Measurements from ENCODE around the gene RGCC. TPM values are rescaled to one million over a fixed set of nuclear protein-coding genes. Genes with fewer than 3 reads are reported as not detected.

RGCC gene
- total RNA-seq, 1 donor from 2014 or later: not detected

- no peak for TF ChIP-seq CTCF (IDR thresholded peaks at IDR 0.05; ENCODE audit: unreplicated experiment)
- Mint-ChIP-seq H3K9me3 (ENCODE audit: low read depth) (peaks cover 3% of the 10 kb centered on the region), H3K27ac (no peak overlapping the region), H3K4me3 (ENCODE audit: low read depth) (no peak overlapping the region), H3K4me1 (ENCODE audit: low read depth) (no peaks in the 10 kb centered on the region), H3K36me3 (ENCODE audit: insufficient read depth) (no peaks in the 10 kb centered on the region), H3K27me3 (peaks cover 2% of the 10 kb centered on the region)
- DNase-seq (ENCODE audit: low spot score, unreplicated experiment): no peak
These were observed 57.6 kb downstream of the RGCC start for GRCh38 chr13:41514853-41515395.

GRCh38 chr13:41515491-41516139 is 58.3 kb downstream of the RGCC start:
- Mint-ChIP-seq H3K27me3 (peaks cover 4% of the 10 kb centered on the region), H3K4me3 (ENCODE audit: low read depth) (no peak overlapping the region), H3K27ac (no peak overlapping the region), H3K9me3 (ENCODE audit: low read depth) (peaks cover 3% of the 10 kb centered on the region), H3K36me3 (ENCODE audit: insufficient read depth) (no peaks in the 10 kb centered on the region), H3K4me1 (ENCODE audit: low read depth) (no peaks in the 10 kb centered on the region)
- no peak for DNase-seq (ENCODE audit: low spot score, unreplicated experiment)
- no peak for TF ChIP-seq CTCF (IDR thresholded peaks at IDR 0.05; ENCODE audit: unreplicated experiment)

- TF ChIP-seq CTCF (IDR thresholded peaks at IDR 0.05; ENCODE audit: unreplicated experiment): no peak
- no peak for DNase-seq (ENCODE audit: low spot score, unreplicated experiment)
- Mint-ChIP-seq H3K4me3 (ENCODE audit: low read depth) (no peak overlapping the region), H3K4me1 (ENCODE audit: low read depth) (no peaks in the 10 kb centered on the region), H3K27me3 (peaks cover 10% of the 10 kb centered on the region), H3K9me3 (ENCODE audit: low read depth) (peaks cover 3% of the 10 kb centered on the region), H3K36me3 (ENCODE audit: insufficient read depth) (no peaks in the 10 kb centered on the region), H3K27ac (no peak overlapping the region)
These were observed 58.8 kb downstream of the RGCC start for GRCh38 chr13:41516166-41516565.

- peaks cover 3% of the 10 kb centered on the region for H3K9me3 Mint-ChIP-seq (ENCODE audit: low read depth)
- TF ChIP-seq CTCF (IDR thresholded peaks at IDR 0.05; ENCODE audit: unreplicated experiment): no peak
- H3K4me1 Mint-ChIP-seq (ENCODE audit: low read depth): no peaks in the 10 kb centered on the region
- H3K4me3 Mint-ChIP-seq (ENCODE audit: low read depth): no peak overlapping the region
- DNase-seq (ENCODE audit: low spot score, unreplicated experiment): no peak
- no peaks in the 10 kb centered on the region for H3K36me3 Mint-ChIP-seq (ENCODE audit: insufficient read depth)
- peaks cover 12% of the 10 kb centered on the region for H3K27me3 Mint-ChIP-seq
- H3K27ac Mint-ChIP-seq: no peak overlapping the region
These were observed 59.4 kb downstream of the RGCC start for GRCh38 chr13:41516760-41517159.

- Mint-ChIP-seq H3K4me1 (ENCODE audit: low read depth) (peaks cover 9% of the 10 kb centered on the region), H3K27ac (no peak overlapping the region), H3K36me3 (ENCODE audit: insufficient read depth) (no peaks in the 10 kb centered on the region), H3K9me3 (ENCODE audit: low read depth) (peaks cover 3% of the 10 kb centered on the region), H3K27me3 (peaks cover 16% of the 10 kb centered on the region), H3K4me3 (ENCODE audit: low read depth) (no peak overlapping the region)
- no peak for TF ChIP-seq CTCF (IDR thresholded peaks at IDR 0.05; ENCODE audit: unreplicated experiment)
- no peak for DNase-seq (ENCODE audit: low spot score, unreplicated experiment)
These were observed 62.8 kb downstream of the RGCC start for GRCh38 chr13:41520016-41520659.

Other genes with a start within 250 kb of the RGCC start
- gene MTRF1, start 194.0 kb upstream of the RGCC start, total RNA-seq: 22.2 and 22.8 TPM in 2 replicates
- 48.4 and 51.1 TPM in 2 replicates for gene NAA16, start 146.3 kb upstream of the RGCC start, total RNA-seq